GM21515 (cell line): ENCODE measurements around the gene RAB35.
A peak's percentile ranks its signal among the peaks of the same experiment; 100 is the strongest.

Experiments used
- ATAC-seq: cut with Tn5 transposase; IDR thresholded peaks from one replicate; pipeline ENCODE4 v1.9.1; 2021; ENCODE audit not compliant: unreplicated experiment

Gene RAB35

DNA sequence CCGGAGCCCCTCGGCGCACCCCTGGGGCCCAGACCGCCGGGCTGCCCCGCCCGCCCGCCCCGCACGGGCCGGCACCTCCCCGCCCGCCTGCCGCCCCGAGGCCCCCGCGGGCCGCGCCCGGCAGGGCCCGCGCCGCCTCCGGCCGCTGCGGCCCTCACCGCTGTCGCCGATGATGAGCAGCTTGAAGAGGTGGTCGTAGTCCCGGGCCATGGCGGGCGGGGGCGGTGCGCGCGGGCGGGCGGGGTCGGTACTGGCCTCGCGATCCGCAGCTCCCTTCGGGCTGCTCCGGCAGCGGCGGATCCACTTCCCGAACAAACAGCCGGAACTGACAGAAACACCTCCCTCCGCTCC lies at the start of gene RAB35:
Gene RAB35, minus strand, starts transcription at position 313 of the 351 bp plus-strand sequence. Its CDS starts 103 bp downstream, at position 210.
- ATAC-seq, result no peak

GRCh38 chr12:120164293-120164692 lies 47.7 kb upstream of the RAB35 start:
- ATAC-seq, result no peak

GRCh38 chr12:120162763-120163162 lies 46.2 kb upstream of the RAB35 start:
- ATAC-seq, result no peak

- no peak for ATAC-seq
These were observed 45.3 kb upstream of the RAB35 start for GRCh38 chr12:120161852-120162251.

GRCh38 chr12:120159509-120160237 lies 43.1 kb upstream of the RAB35 start:
- no peak for ATAC-seq

GRCh38 chr12:120158351-120158750 lies 41.8 kb upstream of the RAB35 start:
- ATAC-seq, result no peak

DNA sequence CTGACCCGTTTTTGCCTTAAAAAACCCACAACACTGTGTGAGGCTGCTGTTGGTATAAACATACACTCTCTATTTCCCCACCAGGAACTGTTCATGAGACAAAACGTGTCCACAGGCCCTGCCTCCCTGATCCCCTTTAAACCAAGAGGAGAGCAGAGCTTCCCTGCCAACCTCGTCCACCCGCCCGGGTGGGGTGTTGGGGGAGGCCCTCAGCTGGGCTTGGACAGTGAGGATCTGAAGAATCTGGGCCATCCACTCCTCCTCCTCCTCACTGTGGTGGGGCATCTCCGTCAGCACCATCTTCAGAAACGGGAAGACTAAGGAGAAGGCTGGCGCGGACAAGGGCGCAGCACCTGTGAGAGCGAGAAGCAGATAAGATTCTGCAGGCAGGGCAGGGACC lies 41.1 kb upstream of the RAB35 start:
- no peak for ATAC-seq

DNA sequence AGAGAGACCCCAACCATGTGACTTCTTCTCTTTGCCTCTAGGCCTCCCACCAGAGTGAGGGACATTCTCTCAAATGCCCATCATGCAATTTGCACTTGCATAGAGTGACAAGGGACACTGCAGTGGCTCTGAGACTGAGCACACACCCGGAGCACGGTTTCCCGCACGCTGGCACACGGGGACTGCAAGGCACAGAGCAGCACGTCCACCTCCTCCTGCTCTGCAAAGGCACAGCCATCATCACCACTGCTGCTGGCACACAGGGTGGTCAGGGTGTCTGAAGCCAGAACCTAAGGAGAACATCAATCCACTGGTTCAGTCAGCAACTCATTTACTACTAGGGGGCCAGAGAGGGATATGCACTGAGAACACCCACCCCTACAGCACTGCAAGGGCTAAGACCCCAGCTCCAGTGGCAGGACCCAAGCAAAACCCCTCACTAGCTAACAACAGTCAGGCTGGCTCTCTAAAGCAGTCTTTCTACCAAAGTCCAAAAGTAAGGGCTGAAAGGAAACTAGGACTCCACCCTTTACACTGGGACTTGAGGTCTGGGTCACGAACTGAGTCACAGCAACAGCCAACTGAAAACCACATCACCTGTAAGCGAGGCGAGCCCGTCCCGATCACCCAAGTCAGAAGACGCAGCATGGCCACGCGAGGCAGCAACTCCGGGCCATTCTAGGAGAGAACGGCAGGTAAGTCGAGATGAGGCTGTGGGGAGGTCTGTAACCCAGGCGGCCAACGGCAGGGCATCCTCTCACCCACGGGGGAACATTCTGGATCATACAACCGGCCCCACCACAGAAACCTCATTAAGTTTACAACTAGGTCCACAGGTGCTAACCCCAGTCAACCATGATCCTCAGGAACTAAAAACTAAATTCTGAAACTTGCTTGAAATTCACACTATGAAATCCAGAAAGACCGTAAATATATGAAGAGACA lies 40.0 kb upstream of the RAB35 start:
- peak; percentile 59 for ATAC-seq

- no peak for ATAC-seq
These were observed 38.5 kb upstream of the RAB35 start for GRCh38 chr12:120155072-120155471.

DNA sequence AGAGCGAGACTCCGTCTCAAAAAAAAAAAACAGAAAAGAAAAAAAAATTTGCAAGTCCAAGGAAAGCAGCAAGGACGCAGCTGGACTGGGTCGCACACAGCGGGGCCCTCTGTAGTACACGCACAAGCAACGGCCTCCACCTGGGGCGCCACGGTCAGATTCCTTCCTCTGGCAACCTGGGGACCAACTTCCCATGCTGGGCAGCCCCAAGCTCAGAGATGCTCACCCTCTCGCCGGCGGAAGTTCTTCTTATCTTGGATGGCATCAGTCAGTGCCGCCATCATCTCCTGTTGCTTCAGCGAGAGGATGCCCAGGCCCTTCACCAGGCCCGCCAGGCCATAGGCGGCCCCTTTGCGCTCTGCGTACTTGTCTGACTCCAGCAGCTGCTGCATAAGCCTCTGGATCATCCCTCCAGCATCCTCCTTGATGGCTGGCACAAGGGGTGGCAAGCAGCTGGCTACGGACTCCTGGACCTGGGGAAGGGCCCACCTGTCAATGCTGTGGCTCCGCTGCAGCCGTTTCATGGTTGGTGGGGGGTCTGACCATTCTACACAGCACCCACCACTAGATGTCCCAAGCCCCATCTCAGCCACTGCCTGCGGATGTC lies 34.5 kb upstream of the RAB35 start:
- ATAC-seq, result no peak

DNA sequence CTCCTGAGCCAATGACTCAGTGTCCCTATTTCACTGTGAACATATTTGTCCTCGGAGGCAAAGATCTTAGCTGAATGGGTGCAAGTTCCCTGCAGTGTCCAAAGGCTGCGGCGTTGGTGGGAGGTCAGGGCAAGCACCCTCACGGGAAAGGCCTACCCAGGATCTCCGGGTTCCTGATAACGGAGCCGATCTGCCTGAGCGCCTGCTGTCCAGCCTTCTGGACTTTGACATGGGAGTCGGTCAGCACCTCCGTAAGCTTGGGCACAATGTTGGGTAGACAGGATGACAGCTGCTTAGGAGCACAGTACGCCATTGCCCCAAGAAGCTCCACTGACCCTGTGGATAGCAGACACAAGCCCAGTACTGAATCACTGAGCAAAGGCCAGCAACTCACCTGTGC lies 31.5 kb upstream of the RAB35 start:
- ATAC-seq, result no peak

DNA sequence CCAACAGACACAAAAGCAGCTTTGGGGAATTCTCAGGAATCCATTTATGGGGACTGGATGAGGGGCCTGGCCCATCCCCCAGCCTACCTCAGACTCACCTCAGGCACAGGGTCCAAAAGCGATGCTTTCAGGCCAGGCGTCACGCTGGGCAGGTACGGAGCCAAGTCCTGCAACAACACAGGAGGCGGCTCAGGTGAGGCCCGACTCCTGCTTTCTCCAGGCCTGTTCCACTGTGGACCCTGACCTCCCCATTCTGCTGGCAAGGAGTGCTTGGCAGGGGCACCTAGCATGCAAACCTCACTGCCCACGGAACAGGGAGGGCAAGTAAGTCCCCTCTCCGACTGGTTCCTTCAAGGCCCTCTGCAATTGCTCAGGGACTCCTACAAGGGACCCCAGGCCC lies 28.6 kb upstream of the RAB35 start:
- ATAC-seq, result no peak

- no peak for ATAC-seq
These were observed 27.7 kb upstream of the RAB35 start for GRCh38 chr12:120144215-120144614.

DNA sequence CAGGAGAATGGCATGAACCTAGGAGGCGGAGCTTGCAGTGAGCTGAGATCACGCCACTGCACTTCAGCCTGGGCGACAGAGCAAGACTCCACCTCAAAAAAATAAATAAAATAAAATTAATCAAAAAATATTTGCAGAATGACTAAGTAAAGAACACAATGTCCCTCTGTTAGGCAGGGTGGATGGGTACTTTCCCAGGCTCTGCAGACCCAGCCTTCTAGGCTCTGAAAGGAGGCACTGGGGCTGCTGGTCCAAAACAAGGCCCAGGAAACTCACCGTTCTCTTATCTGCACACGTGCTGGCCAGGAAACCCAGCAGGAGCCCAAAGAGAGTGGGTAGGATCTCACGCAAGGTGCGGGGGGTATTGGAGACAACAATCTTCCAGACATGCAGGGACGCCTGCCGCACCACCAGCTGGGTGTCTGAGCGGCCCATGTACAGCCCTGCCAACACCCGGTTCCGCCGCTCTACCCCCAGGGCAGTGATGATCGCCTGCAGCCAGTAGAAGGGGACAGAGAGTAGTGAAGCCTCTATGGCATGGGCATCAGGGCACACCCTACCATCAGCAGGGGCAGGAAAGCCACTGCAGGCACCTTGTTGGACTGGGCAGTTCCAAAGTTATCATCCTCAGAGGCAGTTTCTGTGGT lies 25.8 kb upstream of the RAB35 start:
- no peak for ATAC-seq

- no peak for ATAC-seq
These were observed 24.8 kb upstream of the RAB35 start for GRCh38 chr12:120141336-120141735.

DNA sequence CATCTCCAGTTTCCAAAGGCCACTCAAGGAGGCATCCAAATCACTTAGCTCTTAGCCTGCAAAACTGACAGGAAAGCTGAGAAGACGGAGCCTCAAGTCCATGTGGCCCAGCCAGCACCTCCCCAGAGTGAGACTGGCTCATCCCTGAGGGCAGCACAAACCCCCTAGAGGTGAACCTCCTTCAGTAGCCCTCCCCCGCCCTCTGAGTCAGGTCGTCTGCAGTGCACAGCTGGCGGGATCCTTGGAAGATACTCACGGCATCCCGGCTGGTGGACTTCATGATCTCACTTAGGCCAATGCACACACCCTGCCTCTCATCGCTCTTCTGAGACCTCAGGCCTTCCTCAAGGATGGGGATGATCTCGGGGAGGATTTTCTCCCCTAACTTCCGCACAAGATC lies 24.1 kb upstream of the RAB35 start:
- no peak for ATAC-seq

DNA sequence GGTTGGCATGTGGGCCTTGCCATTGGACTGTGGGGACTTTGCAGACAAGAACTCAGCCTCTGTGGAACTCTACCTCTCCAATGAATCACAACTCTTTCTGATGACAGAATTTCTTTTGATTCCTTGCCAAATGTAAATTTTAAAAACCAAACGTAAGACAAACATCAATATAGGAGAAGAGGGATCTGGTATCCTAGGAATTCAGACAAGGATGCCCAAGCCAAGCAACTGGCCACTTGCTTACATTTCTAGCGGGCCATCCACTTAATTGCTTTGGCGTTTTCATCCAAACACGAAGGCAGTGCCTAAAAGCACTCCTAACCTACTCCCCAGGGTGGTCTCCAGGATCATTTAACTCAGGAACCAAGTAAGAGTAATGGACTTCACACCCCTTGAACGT lies 23.4 kb upstream of the RAB35 start:
- no peak for ATAC-seq

GRCh38 chr12:120138366-120138765 lies 21.8 kb upstream of the RAB35 start:
- ATAC-seq, result no peak

GRCh38 chr12:120137833-120138232 lies 21.3 kb upstream of the RAB35 start:
- ATAC-seq, result no peak

- no peak for ATAC-seq
These were observed 19.7 kb upstream of the RAB35 start for GRCh38 chr12:120136093-120136770.
